Tongue (tissue), 2 donors: ENCODE data around the gene PITPNB. TPM values are rescaled to one million over a fixed set of nuclear protein-coding genes. Genes with fewer than 3 reads are reported as not detected.

ENCODE experiments used
- DNase-seq: peaks from one replicate; pipeline ENCODE4 v3.0.0-alpha.2; 2015
- total RNA-seq: library from RNA; depleted of rRNA; stranded (reverse); fragments of >200 nt; gene quantifications from one replicate; pipeline ENCODE4 v1.2.3, GENCODE V29; 2014

PITPNB gene
- total RNA-seq, 1 donor from 2014 or later = 52.1 TPM

- DNase-seq = no peak
Observed at GRCh38 chr22:27827604-27828587, 91.2 kb downstream of the PITPNB start.

GRCh38 chr22:27825174-27825573 lies 93.9 kb downstream of the PITPNB start:
- DNase-seq = no peak

- no peak for DNase-seq
Observed at GRCh38 chr22:27823221-27823620, 95.8 kb downstream of the PITPNB start.

GRCh38 chr22:27820896-27821866 lies 97.9 kb downstream of the PITPNB start:
- DNase-seq = peak; percentile 78

- no peak for DNase-seq
Observed at GRCh38 chr22:27816552-27816951, 102.5 kb downstream of the PITPNB start.

GRCh38 chr22:27815826-27816530 lies 103.1 kb downstream of the PITPNB start:
- no peak for DNase-seq

GRCh38 chr22:27814993-27815392 lies 104.1 kb downstream of the PITPNB start:
- no peak for DNase-seq

- DNase-seq = no peak
Observed at GRCh38 chr22:27811778-27812177, 107.3 kb downstream of the PITPNB start.

- peak; percentile 89 for DNase-seq
Observed at GRCh38 chr22:27810609-27811151, 108.4 kb downstream of the PITPNB start.

GRCh38 chr22:27809700-27810608 lies 109.1 kb downstream of the PITPNB start:
- DNase-seq = no peak

- peak; percentile 80 for DNase-seq
Observed at GRCh38 chr22:27809226-27809603, 109.8 kb downstream of the PITPNB start.

GRCh38 chr22:27808451-27809225 lies 110.4 kb downstream of the PITPNB start:
- DNase-seq = peak; percentile 38

GRCh38 chr22:27805841-27806240 lies 113.2 kb downstream of the PITPNB start:
- DNase-seq = no peak

GRCh38 chr22:27804470-27805297 lies 114.4 kb downstream of the PITPNB start:
- peak; percentile 88 for DNase-seq

GRCh38 chr22:27803841-27804415 lies 115.1 kb downstream of the PITPNB start:
- no peak for DNase-seq

- DNase-seq = no peak
Observed at GRCh38 chr22:27802346-27803073, 116.5 kb downstream of the PITPNB start.
